ENCODE results near the gene DCAF12L1.

The DCAF12L1 gene

GRCh38 chrX:126552313-126553022, at the start of gene DCAF12L1:
DCAF12L1 (minus strand) TSS chrX:126552814; CDS start chrX:126552608, 206 bp downstream.
- no peak for DNase-seq (ENCODE audit: low spot score)

DNA sequence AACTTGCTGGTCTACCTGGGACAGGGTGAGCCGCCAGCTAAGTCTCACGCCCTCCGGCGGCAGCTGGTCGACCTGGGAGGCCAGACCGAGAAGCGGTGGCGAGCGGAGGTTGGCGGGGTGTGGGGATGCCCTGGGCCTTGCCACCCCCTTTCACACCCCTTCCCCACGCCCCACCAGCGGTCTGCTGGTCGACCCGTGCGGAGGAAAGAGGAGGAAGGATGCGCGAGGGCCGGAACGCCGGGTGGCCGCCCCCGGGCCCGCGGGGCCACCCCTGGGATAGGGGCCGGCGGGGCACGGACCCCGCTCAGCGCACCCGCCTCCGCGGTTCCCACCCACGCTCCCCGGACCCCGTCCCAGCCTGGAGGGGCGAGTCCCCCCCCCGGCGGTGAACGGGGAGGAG, 28.3 kb upstream of the DCAF12L1 start:
- DNase-seq (ENCODE audit: low spot score) = no peak

DNA sequence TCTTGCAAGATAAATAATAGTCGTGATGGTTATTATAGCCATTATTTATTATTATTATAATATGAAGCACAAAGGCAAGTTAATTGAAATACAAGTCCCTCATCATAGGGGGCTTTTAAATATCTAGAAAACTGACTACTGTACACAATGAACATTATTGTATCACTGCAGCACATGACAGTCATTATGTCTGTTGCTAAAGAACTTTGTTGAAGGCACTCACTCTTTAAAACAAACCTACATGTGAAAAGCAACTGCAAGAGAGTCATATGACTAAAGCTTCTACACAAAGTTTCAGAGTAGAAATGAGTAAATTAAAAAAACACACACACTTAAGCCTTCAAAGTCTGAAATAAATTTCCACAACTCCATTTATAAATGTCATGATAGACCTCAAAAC, 23.3 kb upstream of the DCAF12L1 start:
- DNase-seq (ENCODE audit: low spot score) = no peak

DNA sequence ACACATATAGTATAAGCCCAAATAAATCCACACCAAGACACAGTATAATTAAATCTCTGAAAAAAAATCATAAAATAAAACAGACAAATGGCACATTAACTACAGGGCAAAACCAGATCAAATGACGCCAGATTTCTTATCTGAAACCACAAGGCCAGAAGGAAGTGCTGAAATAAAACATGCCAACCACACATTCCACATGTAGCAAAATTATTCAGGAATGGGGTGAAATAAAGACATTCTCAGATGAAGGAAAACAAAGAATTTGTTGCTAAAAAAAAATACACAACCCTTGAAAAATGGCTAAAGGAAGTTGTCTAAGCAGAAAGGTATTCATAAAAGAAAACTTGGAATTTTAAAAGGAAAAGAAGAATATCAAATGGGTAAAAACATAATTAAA, 4.5 kb upstream of the DCAF12L1 start:
- DNase-seq (ENCODE audit: low spot score) = no peak

- no peak for DNase-seq (ENCODE audit: low spot score)
Measured at GRCh38 chrX:126551725-126552312, 795 bp downstream of the DCAF12L1 start.

GRCh38 chrX:126551306-126551705, 1.3 kb downstream of the DCAF12L1 start:
- no peak for DNase-seq (ENCODE audit: low spot score)

DNA sequence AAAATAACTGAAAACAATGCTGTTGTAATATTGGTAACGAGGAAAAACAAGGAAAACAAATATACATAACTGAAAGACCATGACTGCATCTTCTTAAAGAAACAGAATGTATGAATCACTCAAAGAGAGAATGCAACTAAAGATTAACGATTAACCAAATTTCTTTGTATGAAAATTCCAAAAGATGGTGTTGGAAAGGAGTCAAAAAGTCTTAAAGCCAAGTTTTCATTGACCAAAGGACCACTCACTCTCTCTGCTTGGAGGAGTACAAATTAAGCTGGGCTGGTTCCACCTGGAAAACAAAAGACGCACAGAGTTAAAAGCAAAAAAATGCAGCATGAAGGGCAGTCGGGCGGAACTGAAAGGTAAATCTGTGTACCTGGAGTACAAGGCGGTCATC, 1.8 kb downstream of the DCAF12L1 start:
- DNase-seq (ENCODE audit: low spot score) = no peak

DNA sequence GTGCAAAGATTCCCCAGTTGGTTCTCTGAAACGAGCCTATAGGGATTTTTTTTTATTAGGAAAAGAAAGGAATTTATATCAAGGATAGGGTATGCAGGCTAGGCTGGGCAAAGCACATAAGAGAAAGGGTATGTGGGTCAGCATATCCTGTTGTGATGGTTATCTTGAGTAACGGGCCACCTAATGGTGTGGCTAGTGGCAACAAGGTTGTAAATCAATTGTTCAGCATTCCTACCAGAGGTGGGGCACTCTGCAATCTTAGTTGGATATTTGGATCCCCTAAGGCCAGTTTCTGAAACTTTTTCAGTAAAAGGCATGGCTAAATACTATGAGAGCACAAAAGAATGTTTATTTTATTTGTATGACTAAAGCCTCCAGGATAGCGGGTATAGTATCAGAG, 42.7 kb downstream of the DCAF12L1 start:
- no peak for DNase-seq (ENCODE audit: low spot score)
